Uterus (tissue), 2 donors: Measurements from ENCODE around the gene FAM83D.

ENCODE experiments used
- CTCF ChIP-seq, 4 experiments: fragments of 200-600 bp in 2 of 4; fragments of 450-650 bp in 2 of 4; sonication (generic) in 2 of 4; IDR thresholded peaks; one replicate each; pipeline ENCODE4 v1.5.1; 2016 to 2019; ENCODE audit warnings: antibody characterized with exemption in 4 of 4, mild to moderate bottlenecking in 2 of 4, moderate library complexity in 1 of 4
- POLR2A ChIP-seq, 2 donors: fragments of 450-650 bp; IDR thresholded peaks; one replicate each; pipeline ENCODE4 v1.6.1; 2016; ENCODE audit warnings: antibody characterized with exemption in 2 of 2, mild to moderate bottlenecking in 1 of 2, moderate library complexity in 1 of 2

- no peak for TF ChIP-seq CTCF (IDR thresholded peaks at IDR 0.05)
- TF ChIP-seq POLR2A (IDR thresholded peaks at IDR 0.05): no peak
Observed at GRCh38 chr20:38950254-38950653, 24.0 kb downstream of the FAM83D start.
